ENCODE measurements around the gene GJB3. TPM values are rescaled to one million over a fixed set of nuclear protein-coding genes. Genes with fewer than 3 reads are reported as not detected.

GJB3 gene
- polyA plus RNA-seq, 1 donor (not counting 4 experiments of a cell fraction or from before 2014, with no cell fraction given) = 133 TPM

DNA sequence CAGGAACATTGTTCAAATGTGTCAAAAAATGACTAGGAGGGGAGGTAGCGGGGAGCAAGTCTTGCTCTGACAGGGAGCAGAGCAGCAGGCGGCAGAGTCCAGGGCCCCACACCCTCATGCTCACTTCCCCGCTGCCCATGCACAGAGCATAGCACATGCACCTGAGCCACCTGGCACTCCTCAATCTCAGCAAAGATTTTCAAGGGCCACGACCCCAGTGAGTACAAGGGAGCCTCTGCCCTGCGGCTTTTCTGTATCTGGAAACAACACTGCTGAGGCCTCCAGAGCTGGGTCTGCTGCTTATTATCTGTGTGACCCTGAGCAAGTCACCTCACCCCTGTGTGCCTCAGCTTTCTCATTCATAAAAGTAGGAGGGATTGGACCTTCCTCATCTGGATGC, 1.1 kb upstream of the GJB3 start:
- no peak for FAIRE-seq
- Histone ChIP-seq H4K20me1 (ENCODE audit: control insufficient read depth, extremely low read depth, insufficient read depth, low read length) (peaks cover 4% of the 10 kb centered on the region), H3K4me2 (ENCODE audit: control insufficient read depth, extremely low read depth, insufficient read depth, low read depth, low read length) (peak overlapping the region; percentile 87), H3K4me1 (ENCODE audit: control insufficient read depth, extremely low read depth, insufficient read depth, low read length) (peaks cover 58% of the 10 kb centered on the region), H3K9me3 (ENCODE audit: control insufficient read depth, low read depth, low read length) (no peaks in the 10 kb centered on the region), H3K27me3 (ENCODE audit: control insufficient read depth, extremely low read depth, insufficient read depth, low read length) (no peaks in the 10 kb centered on the region), H2AFZ (ENCODE audit: control insufficient read depth, low read length) (no peak overlapping the region), H3K27ac (ENCODE audit: control insufficient read depth, insufficient read depth, low read length) (peak overlapping the region; percentile 94), H3K9ac (ENCODE audit: control insufficient read depth, extremely low read depth, insufficient read depth, low read length) (peak overlapping the region; percentile 96), H3K79me2 (ENCODE audit: control insufficient read depth, insufficient read depth, low read length) (peaks cover 41% of the 10 kb centered on the region), H3K36me3 (ENCODE audit: control insufficient read depth in 2 of 2, extremely low read depth in 1 of 2, insufficient read depth in 2 of 2, low read length in 2 of 2) (peaks cover under 1 to 16% of the 10 kb centered on the region in 2 experiments), H3K4me3 (ENCODE audit: control insufficient read depth in 2 of 3, extremely low read depth in 1 of 3, insufficient read depth in 2 of 3, low read depth in 1 of 3, low read length in 3 of 3) (peak overlapping the region in 1 of 3 experiments; percentile 2), H3K9me1 (ENCODE audit: control insufficient read depth, extremely low read depth, insufficient read depth, low read length) (no peaks in the 10 kb centered on the region)
- dilution Hi-C loops (cut with MboI; ENCODE audit: extremely low pct_ligation_motif_present, low sequenced_read_pairs) = no loop called here
- no peak for DNase-seq (ENCODE audit: low read depth, low spot score)
- TF ChIP-seq CTCF (optimal IDR thresholded peaks at IDR 0.05 in 1 of 3, IDR thresholded peaks at IDR 0.05 in 1 of 3, conservative IDR thresholded peaks at IDR 0.05 in 1 of 3; ENCODE audit: extremely low read depth in 1 of 3, insufficient read depth in 2 of 3, low read length in 3 of 3) (no peak), EZH2 (IDR thresholded peaks at IDR 0.05; ENCODE audit: low read length) (no peak)

- Histone ChIP-seq H3K4me3 (ENCODE audit: control insufficient read depth in 2 of 3, extremely low read depth in 1 of 3, insufficient read depth in 2 of 3, low read depth in 1 of 3, low read length in 3 of 3) (peak overlapping the region; percentile 69 to 93 (median 93)), H3K27ac (ENCODE audit: control insufficient read depth, insufficient read depth, low read length) (peak overlapping the region; percentile 94), H3K4me2 (ENCODE audit: control insufficient read depth, extremely low read depth, insufficient read depth, low read depth, low read length) (peak overlapping the region; percentile 87)
Measured at GRCh38 chr1:34780528-34780927, 486 bp upstream of the GJB3 start.

More at GRCh38 chr1:34780528-34780927, 486 bp upstream of the GJB3 start:
- H3K9ac ChIP-seq (ENCODE audit: control insufficient read depth, extremely low read depth, insufficient read depth, low read length) = peak overlapping the region; percentile 96
- peak; percentile 49 for FAIRE-seq
- peaks cover 47% of the 10 kb centered on the region for H3K79me2 ChIP-seq (ENCODE audit: control insufficient read depth, insufficient read depth, low read length)
- no peak overlapping the region for H2AFZ ChIP-seq (ENCODE audit: control insufficient read depth, low read length)
- H3K27me3 ChIP-seq (ENCODE audit: control insufficient read depth, extremely low read depth, insufficient read depth, low read length) = no peaks in the 10 kb centered on the region
- H3K4me1 ChIP-seq (ENCODE audit: control insufficient read depth, extremely low read depth, insufficient read depth, low read length) = peaks cover 63% of the 10 kb centered on the region
- H3K36me3 ChIP-seq (ENCODE audit: control insufficient read depth in 2 of 2, extremely low read depth in 1 of 2, insufficient read depth in 2 of 2, low read length in 2 of 2) = peaks cover 6 to 20% of the 10 kb centered on the region in 2 experiments
- TF ChIP-seq EZH2 (IDR thresholded peaks at IDR 0.05; ENCODE audit: low read length) (no peak), CTCF (optimal IDR thresholded peaks at IDR 0.05 in 1 of 3, IDR thresholded peaks at IDR 0.05 in 1 of 3, conservative IDR thresholded peaks at IDR 0.05 in 1 of 3; ENCODE audit: extremely low read depth in 1 of 3, insufficient read depth in 2 of 3, low read length in 3 of 3) (no peak)
- dilution Hi-C loops (cut with MboI; ENCODE audit: extremely low pct_ligation_motif_present, low sequenced_read_pairs) = no loop called here
- no peak for DNase-seq (ENCODE audit: low read depth, low spot score)
- peaks cover 4% of the 10 kb centered on the region for H4K20me1 ChIP-seq (ENCODE audit: control insufficient read depth, extremely low read depth, insufficient read depth, low read length)
- no peaks in the 10 kb centered on the region for H3K9me3 ChIP-seq (ENCODE audit: control insufficient read depth, low read depth, low read length)
- no peaks in the 10 kb centered on the region for H3K9me1 ChIP-seq (ENCODE audit: control insufficient read depth, extremely low read depth, insufficient read depth, low read length)

All from keratinocyte (primary cell).